GM04504 (cell line): ENCODE data around the gene TLR8.
"Not testable (repeated sequence)": the region's sequence is repeated elsewhere in the genome, so short reads cannot be mapped to it uniquely, and the experiment has no call there.

Source experiments
- DNase-seq: peaks from one replicate; pipeline ENCODE4 v3.0.0-alpha.2; 2012; ENCODE audit warnings: low read depth

The TLR8 gene

GRCh38 chrX:12898073-12898472 lies 8.3 kb upstream of the TLR8 start:
- no peak for DNase-seq

DNA sequence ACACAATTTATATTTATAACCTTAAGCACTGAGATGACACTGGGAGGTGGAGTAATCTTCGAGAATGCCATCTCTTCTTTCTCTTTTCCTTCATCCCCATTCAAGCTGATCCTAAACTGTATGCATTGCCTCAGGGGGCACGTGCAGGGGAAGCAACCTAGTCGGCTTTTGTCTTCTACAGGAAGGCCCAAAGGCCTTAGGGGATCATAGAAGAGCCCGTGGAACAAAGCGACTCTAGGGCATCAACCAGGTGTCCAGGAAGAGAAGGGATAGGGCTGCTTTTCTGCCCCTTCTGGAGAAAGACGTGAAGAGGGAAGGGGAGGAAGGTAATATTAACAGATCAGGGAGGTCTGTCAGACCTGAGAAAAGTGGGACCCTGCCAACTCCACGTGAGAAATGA lies 6.9 kb upstream of the TLR8 start:
- no peak for DNase-seq

GRCh38 chrX:12901486-12901885 lies 4.9 kb upstream of the TLR8 start:
- DNase-seq: peak; percentile 7

DNA sequence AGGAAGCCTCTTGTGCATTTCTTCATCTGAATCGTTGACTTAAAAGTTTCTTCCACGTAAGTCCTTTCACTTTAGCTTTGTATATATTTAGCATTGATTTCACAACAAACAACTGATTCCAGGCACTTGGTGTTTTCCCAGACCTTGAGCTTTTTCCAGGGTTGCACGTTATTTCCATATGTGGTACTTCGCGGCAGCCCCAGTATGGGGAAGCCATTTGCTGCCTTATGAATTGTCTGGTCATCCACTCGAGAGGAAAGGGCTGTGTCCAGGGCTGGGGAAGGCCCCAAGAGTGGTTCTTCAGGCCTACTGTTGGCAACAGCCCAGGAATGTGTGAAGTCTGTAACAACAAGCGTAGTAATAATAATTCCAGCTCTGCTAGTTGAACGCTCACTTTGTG lies 2.8 kb upstream of the TLR8 start:
- peak; percentile 35 for DNase-seq

DNA sequence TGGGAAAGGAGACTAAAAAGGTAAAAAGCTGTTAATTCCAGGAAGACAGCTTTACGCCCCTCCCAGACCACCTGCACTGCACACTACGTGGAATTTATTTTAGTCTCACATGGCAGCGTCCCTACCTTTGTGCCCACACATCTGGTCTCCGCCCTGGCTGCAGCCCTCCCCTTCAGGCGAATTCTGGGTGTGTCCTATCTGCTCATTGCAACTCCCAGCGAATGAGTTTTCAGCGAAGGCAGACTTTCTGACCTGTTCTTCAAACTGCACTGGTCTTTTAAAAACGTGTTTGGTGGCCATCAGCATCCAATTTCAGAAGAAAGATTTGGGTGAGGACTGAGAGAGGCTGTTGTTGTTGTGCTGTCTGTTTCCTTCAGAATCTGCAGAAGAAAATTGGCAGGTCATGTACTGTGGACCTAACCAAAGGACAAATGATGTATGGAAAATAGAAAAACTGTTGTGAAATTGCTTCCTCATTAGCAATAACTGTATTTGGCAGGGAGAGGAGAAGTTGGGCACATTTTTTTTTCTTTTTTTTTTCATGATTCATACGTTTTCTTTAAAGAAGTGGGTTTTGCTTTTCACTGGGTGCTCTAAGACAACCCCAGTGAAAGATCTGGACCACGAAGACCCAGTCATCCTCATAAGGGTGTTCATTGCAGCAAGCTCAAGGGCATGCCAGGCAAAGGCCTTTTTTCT lies 4.2 kb downstream of the TLR8 start:
- DNase-seq: no peak

DNA sequence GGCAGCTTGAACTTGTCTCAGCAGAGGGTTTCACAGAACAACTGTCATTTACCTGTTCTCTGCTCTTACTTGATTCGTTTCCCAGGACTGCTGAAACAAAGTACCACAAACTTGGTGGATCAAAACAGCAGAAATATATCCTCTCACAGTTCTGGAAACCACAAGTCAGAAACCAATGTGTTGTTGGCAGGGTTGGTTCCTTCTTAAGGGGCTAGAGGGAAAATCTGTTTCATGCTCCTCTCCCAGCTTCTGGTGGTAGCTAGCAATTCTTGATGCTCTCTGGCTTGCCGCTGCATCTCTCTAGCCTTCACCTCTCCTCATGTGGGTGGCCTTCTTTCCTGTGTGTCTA lies 4.7 kb downstream of the TLR8 start:
- DNase-seq: no peak

GRCh38 chrX:12912791-12913482 lies 6.5 kb downstream of the TLR8 start:
- no peak for DNase-seq

GRCh38 chrX:12917753-12918152 lies 11.3 kb downstream of the TLR8 start:
- no peak for DNase-seq

DNA sequence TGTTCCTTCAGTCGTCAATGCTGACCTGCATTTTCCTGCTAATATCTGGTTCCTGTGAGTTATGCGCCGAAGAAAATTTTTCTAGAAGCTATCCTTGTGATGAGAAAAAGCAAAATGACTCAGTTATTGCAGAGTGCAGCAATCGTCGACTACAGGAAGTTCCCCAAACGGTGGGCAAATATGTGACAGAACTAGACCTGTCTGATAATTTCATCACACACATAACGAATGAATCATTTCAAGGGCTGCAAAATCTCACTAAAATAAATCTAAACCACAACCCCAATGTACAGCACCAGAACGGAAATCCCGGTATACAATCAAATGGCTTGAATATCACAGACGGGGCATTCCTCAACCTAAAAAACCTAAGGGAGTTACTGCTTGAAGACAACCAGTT lies 12.6 kb downstream of the TLR8 start:
- DNase-seq: no peak

- no peak for DNase-seq
Measured at GRCh38 chrX:12919620-12920019, 13.2 kb downstream of the TLR8 start.

DNA sequence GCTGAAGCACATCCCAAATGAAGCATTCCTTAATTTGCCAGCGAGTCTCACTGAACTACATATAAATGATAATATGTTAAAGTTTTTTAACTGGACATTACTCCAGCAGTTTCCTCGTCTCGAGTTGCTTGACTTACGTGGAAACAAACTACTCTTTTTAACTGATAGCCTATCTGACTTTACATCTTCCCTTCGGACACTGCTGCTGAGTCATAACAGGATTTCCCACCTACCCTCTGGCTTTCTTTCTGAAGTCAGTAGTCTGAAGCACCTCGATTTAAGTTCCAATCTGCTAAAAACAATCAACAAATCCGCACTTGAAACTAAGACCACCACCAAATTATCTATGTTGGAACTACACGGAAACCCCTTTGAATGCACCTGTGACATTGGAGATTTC lies 14.6 kb downstream of the TLR8 start:
- no peak for DNase-seq

GRCh38 chrX:12921886-12922598 lies 15.6 kb downstream of the TLR8 start:
- no peak for DNase-seq

DNA sequence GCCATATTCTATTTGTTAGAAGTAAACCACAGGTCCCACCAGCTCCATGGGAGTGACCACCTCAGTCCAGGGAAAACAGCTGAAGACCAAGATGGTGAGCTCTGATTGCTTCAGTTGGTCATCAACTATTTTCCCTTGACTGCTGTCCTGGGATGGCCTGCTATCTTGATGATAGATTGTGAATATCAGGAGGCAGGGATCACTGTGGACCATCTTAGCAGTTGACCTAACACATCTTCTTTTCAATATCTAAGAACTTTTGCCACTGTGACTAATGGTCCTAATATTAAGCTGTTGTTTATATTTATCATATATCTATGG lies 16.1 kb downstream of the TLR8 start:
- no peak for DNase-seq

DNA sequence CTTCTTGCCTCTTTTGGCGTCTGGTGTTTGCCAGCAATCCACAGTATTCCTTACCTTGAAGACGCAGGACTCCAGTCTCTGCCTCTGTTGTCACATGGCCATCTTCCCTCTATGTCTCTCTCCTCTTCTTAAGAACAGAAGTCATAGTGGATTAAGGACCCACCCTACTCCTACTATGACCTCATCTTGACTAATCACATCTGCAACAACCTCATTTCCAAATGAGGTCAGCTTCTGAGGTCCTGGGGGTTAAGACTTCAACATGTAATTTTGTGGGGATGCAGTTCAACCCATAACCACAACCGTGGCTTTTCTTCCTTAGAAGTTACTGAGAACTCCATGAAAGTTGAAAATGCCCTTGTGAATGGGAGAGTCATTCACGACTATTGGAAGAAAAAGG lies 23.3 kb downstream of the TLR8 start:
- no peak for DNase-seq

DNA sequence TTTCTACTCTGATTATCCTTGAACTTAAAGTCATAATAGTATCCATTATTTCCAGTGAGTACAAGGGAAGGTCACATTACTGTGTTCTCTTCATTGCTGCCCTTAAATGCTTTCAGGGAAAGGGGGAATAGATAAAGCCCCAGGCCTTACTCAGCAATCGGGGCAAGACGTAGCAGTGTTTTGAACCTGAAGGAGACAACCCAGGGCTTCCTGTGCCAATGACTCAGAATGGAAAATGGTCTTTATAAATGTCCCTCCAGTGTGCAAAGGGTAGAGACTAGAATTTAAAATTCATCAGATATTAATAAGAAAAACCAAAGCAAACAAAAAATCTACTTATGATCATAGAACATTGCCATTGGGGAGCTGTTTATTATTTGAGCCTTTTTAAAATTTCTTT lies 23.7 kb downstream of the TLR8 start:
- DNase-seq: no peak

- DNase-seq: no peak
Measured at GRCh38 chrX:12932244-12932643, 25.8 kb downstream of the TLR8 start.

GRCh38 chrX:12934850-12935249 lies 28.4 kb downstream of the TLR8 start:
- DNase-seq: no peak

DNA sequence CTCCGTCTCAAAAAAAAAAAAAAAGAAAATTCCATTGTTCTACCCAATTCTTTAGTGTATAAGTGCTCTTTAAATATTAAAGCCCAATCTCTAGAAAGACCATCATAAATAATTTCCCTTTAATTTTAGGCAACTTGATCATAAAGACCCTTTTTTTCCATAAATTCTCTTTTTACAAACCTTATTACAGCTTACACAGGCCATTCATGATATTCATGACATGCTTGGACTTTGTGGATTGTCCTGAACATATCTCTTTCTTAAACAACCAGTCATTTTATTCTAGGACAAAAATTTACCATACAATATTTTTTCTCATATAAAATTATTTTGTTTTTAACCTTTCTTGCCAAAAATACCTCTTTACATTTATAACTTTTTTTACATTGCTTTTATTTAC lies 30.5 kb downstream of the TLR8 start:
- no peak for DNase-seq

GRCh38 chrX:12940471-12940870 lies 34.1 kb downstream of the TLR8 start:
- DNase-seq: not testable (repeated sequence)

DNA sequence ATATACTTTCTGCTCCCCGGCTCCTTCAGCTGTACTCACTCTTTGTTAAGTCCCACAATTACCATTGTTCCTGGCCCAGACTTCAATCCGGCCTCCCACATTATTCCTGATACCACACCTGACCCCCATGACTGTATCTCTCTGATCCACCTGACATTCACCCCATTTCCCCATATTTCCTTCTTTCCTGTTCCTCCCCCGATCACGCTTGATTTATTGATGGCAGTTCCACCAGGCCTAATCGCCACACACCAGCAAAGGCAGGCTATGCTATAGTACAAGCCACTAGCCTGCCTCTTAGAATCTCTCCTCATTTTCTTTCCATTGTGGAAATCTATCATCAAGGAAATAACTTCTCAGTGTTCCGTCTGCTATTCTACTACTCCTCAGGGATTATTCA lies 37.2 kb downstream of the TLR8 start:
- not testable (repeated sequence) for DNase-seq

GRCh38 chrX:12944452-12944851 lies 38.0 kb downstream of the TLR8 start:
- DNase-seq: not testable (repeated sequence)

- no peak for DNase-seq
Measured at GRCh38 chrX:12945494-12945893, 39.1 kb downstream of the TLR8 start.

- DNase-seq: no peak
Measured at GRCh38 chrX:12946406-12946805, 40.0 kb downstream of the TLR8 start.
